Aorta (tissue), 5 donors: ENCODE data around the gene RALGAPA1. TPM values are rescaled to one million over a fixed set of nuclear protein-coding genes. Genes with fewer than 3 reads are reported as not detected.
"Not testable (repeated sequence)": the region's sequence is repeated elsewhere in the genome, so short reads cannot be mapped to it uniquely, and the experiment has no call there.

ENCODE experiments used
- ATAC-seq: fragments of 200-7000 bp; cut with Tn5 transposase; one replicate; pipeline ENCODE4 v1.9.1; 2022; ENCODE audit warnings: moderate library complexity; ENCODE audit not compliant: low FRiP score
- DNase-seq, 2 donors: peaks; one replicate each; pipeline ENCODE4 v3.0.0-alpha.2; 2020
- H3K27ac ChIP-seq, 2 donors: one replicate each; pipeline ENCODE4 v1.5.1; 2013; ENCODE audit warnings: low read length in 2 of 2, mild to moderate bottlenecking in 2 of 2, moderate library complexity in 2 of 2, control low read depth in 1 of 2, inconsistent platforms in 1 of 2, low read depth in 1 of 2
- H3K27me3 ChIP-seq, 2 donors: one replicate each; pipeline ENCODE4 v1.6.1; 2013; ENCODE audit warnings: control low read depth in 1 of 2, low read length in 1 of 2, mild to moderate bottlenecking in 1 of 2, moderate library complexity in 1 of 2; ENCODE audit not compliant: insufficient read depth in 2 of 2, control insufficient read depth in 1 of 2
- H3K36me3 ChIP-seq, 2 donors: one replicate each; pipeline ENCODE4 v1.6.1; 2013; ENCODE audit warnings: control low read depth in 1 of 2, low read length in 1 of 2, mild to moderate bottlenecking in 1 of 2; ENCODE audit not compliant: insufficient read depth in 2 of 2, control insufficient read depth in 1 of 2
- H3K4me1 ChIP-seq, 2 donors: one replicate each; pipeline ENCODE4 v1.6.1; 2013; ENCODE audit warnings: low read length in 2 of 2, control low read depth in 1 of 2, mild to moderate bottlenecking in 1 of 2, moderate library complexity in 1 of 2; ENCODE audit not compliant: insufficient read depth in 2 of 2, control insufficient read depth in 1 of 2
- H3K4me3 ChIP-seq, 2 donors: one replicate each; pipeline ENCODE4 v1.5.1; 2013; ENCODE audit warnings: low read length in 2 of 2, control low read depth in 1 of 2, mild to moderate bottlenecking in 1 of 2
- H3K9me3 ChIP-seq: one replicate; pipeline ENCODE4 v1.6.1; 2013; ENCODE audit warnings: mild to moderate bottlenecking, low read length; ENCODE audit not compliant: control insufficient read depth
- WGBS, 2 donors: extraction: QIAGEN DNeasy Blood & Tissue Kit; methylation state at CpG; one replicate each; pipeline ENCODE4 v1.1.7; 2013; 5-methylcytosine and 5-hydroxymethylcytosine counted together
- intact Hi-C, 2 donors: fragments of 100-400 bp; cut with DNase I; formaldehyde crosslinking; loops; one replicate each; pipeline versions ENCODE4 v1.14.2 to v1.15.0; 2022
- polyA plus RNA-seq, 2 donors: library from polyadenylated mRNA; stranded (reverse); fragments of 200-250 nt; gene quantifications; one replicate each; pipeline ENCODE4 v1.2.3, GENCODE V29; 2013
- total RNA-seq, 2 donors: library from RNA; stranded (reverse); fragmentation: NEBNext Ultra II Directional; extraction: Animal tissue kit (Norgen Biotek cat#: 25700); gene quantifications; one replicate each; pipeline ENCODE4 v1.2.1, GENCODE V29; 2021
- donor health status: healthy with polysubstance abuse.
- donor health status: Bipolar disorder and iron deficiency.
- donor health status: DM: no; HTN: no; CAD: no.
- donor health status: DM: no; HTN: no; CAD: no.
- donor health status: DM: yes; HTN: yes; CAD: no.

RALGAPA1 gene
- total and polyA plus RNA-seq, 4 donors: 5.1 to 91.0 (median 56.2) TPM

DNA sequence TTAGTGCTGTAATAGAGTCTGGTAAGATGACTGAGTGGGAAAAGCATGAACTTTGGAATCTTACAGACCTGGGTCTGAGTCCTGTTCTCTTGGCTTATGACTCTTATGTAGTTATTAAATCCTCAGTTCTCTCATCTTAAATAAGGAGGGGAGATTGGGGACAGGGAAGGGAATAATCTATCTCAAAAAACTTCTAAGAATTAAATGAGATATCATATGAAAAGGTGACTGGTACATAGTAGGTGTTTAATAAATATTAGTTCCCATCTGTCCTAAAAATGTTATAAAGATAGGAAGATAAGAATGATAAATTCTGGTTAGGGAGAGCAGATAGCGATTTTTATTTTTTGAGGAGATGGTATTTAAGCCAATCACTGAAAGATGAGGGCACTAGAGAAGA lies 156.1 kb downstream of the RALGAPA1 start:
- WGBS, 2 donors: 96 to 100% methylated on average over 1 of the region's 1 CpG
- no peak overlapping the region for H3K27ac ChIP-seq
- DNase-seq (no peak), ATAC-seq (no peak)
- no peaks in the 10 kb centered on the region for H3K9me3 ChIP-seq
- no peaks in the 10 kb centered on the region for H3K27me3 ChIP-seq
- H3K4me1 ChIP-seq: no peaks in the 10 kb centered on the region
- H3K4me3 ChIP-seq: no peak overlapping the region
- intact Hi-C loops: no loop called here
- H3K36me3 ChIP-seq: no peaks in the 10 kb centered on the region

DNA sequence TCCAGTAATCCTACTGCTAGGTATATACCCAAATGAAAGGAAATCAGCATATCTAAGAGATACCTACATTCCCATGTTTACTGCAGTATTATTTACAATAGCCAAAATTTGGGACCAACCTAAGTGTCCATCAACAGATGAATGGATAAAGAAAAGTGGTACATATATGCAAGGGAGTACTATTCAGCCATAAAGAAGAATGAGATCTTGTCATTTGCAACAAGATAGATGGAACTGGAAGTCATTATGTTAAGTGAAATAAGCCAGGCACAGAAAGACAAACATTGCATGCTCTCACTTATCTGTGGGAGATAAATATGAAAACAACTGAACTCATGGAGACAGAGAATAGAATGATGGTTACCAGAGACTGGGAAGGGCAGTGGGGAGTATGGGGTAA lies 165.6 kb downstream of the RALGAPA1 start:
- no peak for DNase-seq
- no peak for ATAC-seq
- Histone ChIP-seq H3K9me3 (no peaks in the 10 kb centered on the region), H3K27me3 (no peaks in the 10 kb centered on the region), H3K4me1 (no peaks in the 10 kb centered on the region), H3K27ac (no peak overlapping the region), H3K36me3 (peaks cover 0 to 2% of the 10 kb centered on the region in 2 donors), H3K4me3 (no peak overlapping the region)
- intact Hi-C loops: no loop called here

DNA sequence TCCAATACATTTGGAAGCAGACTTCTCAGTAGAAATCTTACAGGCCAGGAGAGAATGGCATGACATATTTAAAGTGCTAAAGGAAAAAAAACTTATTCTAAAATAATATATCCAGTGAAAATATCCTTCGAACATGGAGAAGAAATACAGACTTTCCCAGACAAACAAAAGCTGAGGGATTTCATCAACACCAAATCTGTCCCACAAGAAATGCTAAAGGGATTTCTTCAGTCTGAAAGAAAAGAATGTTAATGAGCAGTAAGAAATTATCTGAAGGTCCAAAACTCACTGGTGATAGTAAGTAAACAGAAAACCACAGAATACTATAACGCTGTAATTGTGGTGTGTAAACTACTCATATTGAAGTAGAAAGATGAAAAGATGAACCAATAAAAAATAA lies 171.2 kb downstream of the RALGAPA1 start:
- Histone ChIP-seq H3K27ac (no peak overlapping the region), H3K4me3 (no peak overlapping the region), H3K4me1 (no peaks in the 10 kb centered on the region), H3K9me3 (no peaks in the 10 kb centered on the region), H3K27me3 (no peaks in the 10 kb centered on the region), H3K36me3 (peaks cover 0 to 6% of the 10 kb centered on the region in 2 donors)
- intact Hi-C loops: no loop called here
- 80 to 82% methylated on average over 2 of the region's 2 CpGs for WGBS, 2 donors
- no peak for DNase-seq
- no peak for ATAC-seq

DNA sequence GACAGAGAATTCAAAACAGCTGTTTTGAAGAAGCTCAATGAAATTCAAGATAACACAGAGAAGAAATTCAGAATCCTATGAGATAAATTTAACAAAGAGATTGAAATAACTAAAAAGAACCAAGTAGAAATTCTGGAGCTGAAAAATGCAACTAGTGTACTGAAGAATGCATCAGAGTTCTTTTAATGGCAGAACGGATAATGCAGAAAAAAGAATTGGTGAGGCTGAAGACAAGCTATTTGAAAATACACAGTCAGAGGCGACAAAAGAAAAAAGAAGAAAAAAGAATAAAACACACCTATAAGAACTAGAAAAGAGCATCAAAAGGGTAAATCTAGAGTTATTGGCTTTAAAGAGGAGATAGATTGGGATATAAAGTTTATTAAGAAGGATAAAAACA lies 171.8 kb downstream of the RALGAPA1 start:
- H3K36me3 ChIP-seq: peaks cover 0 to 6% of the 10 kb centered on the region in 2 donors
- 95 to 97% methylated on average over 2 of the region's 2 CpGs for WGBS, 2 donors
- no peak overlapping the region for H3K27ac ChIP-seq
- DNase-seq: no peak
- ATAC-seq: no peak
- H3K4me1 ChIP-seq: no peaks in the 10 kb centered on the region
- intact Hi-C loops: no loop called here
- H3K27me3 ChIP-seq: no peaks in the 10 kb centered on the region
- no peak overlapping the region for H3K4me3 ChIP-seq
- H3K9me3 ChIP-seq: no peaks in the 10 kb centered on the region

- Histone ChIP-seq H3K9me3 (no peaks in the 10 kb centered on the region), H3K4me1 (no peaks in the 10 kb centered on the region), H3K4me3 (no peak overlapping the region), H3K27ac (no peak overlapping the region), H3K36me3 (peaks cover 0 to 6% of the 10 kb centered on the region in 2 donors), H3K27me3 (no peaks in the 10 kb centered on the region)
- 56 to 60% methylated on average over 1 of the region's 1 CpG for WGBS, 2 donors
- ATAC-seq (no peak), DNase-seq (no peak)
- intact Hi-C loops: no loop called here
Measured at GRCh38 chr14:35632676-35633075, 176.4 kb downstream of the RALGAPA1 start.

DNA sequence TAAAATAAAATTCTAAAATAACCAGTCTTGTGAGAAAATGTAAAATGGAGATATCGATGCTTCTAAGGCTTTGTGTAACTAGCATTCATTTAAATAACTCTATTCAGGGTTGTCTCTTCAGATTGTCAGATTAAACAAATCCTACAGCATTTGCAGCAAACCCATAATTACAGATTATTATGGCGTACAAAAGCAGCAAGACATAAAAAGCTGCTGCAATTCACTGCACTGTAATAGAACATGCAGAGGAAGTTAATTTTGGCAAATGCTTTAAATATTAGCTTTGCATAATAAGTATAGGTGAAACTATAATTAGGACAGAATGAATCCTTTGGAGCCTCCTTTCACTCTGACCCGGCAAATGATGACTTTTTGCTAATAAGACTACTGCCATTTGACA lies 176.8 kb downstream of the RALGAPA1 start:
- DNase-seq (no peak), ATAC-seq (no peak)
- intact Hi-C loops: no loop called here
- no peak overlapping the region for H3K27ac ChIP-seq
- 94% methylated on average over 3 of the region's 3 CpGs for WGBS, 2 donors
- H3K27me3 ChIP-seq: no peaks in the 10 kb centered on the region
- H3K4me1 ChIP-seq: no peaks in the 10 kb centered on the region
- H3K9me3 ChIP-seq: no peaks in the 10 kb centered on the region
- no peak overlapping the region for H3K4me3 ChIP-seq
- peaks cover 0 to 6% of the 10 kb centered on the region in 2 donors for H3K36me3 ChIP-seq

- Histone ChIP-seq H3K9me3 (no peaks in the 10 kb centered on the region), H3K27ac (no peak overlapping the region), H3K4me1 (no peaks in the 10 kb centered on the region), H3K36me3 (peaks cover 0 to 3% of the 10 kb centered on the region in 2 donors), H3K27me3 (no peaks in the 10 kb centered on the region), H3K4me3 (no peak overlapping the region)
- DNase-seq: no peak
- 97% methylated on average over 2 of the region's 2 CpGs for WGBS, 2 donors
- intact Hi-C loops: no loop called here
- no peak for ATAC-seq
Measured at GRCh38 chr14:35631071-35631805, 177.9 kb downstream of the RALGAPA1 start.

- intact Hi-C loops: no loop called here
Measured at GRCh38 chr14:35628989-35629388, 180.1 kb downstream of the RALGAPA1 start.

GRCh38 chr14:35626947-35627346 lies 182.1 kb downstream of the RALGAPA1 start:
- H3K27ac ChIP-seq, H3K36me3 ChIP-seq, DNase-seq, H3K9me3 ChIP-seq, H3K4me3 ChIP-seq, ATAC-seq, H3K27me3 ChIP-seq, intact Hi-C loops, H3K4me1 ChIP-seq: not testable (repeated sequence)
- WGBS, 2 donors: 71 to 77% methylated on average over 2 of the region's 2 CpGs

More at GRCh38 chr14:35628989-35629388, 180.1 kb downstream of the RALGAPA1 start:
- ATAC-seq: no peak
- Histone ChIP-seq H3K9me3 (no peaks in the 10 kb centered on the region), H3K27me3 (no peaks in the 10 kb centered on the region), H3K4me3 (no peak overlapping the region), H3K4me1 (no peaks in the 10 kb centered on the region), H3K27ac (no peak overlapping the region), H3K36me3 (no peaks in the 10 kb centered on the region)
- DNase-seq: no peak
- 81 to 82% methylated on average over 3 of the region's 3 CpGs for WGBS, 2 donors
